ENCODE data around the gene AGRN. TPM values are rescaled to one million over a fixed set of nuclear protein-coding genes. Genes with fewer than 3 reads are reported as not detected.

Gene AGRN
- total and polyA plus RNA-seq, 4 donors: 1.8 to 22.4 (median 16.9) TPM

DNA sequence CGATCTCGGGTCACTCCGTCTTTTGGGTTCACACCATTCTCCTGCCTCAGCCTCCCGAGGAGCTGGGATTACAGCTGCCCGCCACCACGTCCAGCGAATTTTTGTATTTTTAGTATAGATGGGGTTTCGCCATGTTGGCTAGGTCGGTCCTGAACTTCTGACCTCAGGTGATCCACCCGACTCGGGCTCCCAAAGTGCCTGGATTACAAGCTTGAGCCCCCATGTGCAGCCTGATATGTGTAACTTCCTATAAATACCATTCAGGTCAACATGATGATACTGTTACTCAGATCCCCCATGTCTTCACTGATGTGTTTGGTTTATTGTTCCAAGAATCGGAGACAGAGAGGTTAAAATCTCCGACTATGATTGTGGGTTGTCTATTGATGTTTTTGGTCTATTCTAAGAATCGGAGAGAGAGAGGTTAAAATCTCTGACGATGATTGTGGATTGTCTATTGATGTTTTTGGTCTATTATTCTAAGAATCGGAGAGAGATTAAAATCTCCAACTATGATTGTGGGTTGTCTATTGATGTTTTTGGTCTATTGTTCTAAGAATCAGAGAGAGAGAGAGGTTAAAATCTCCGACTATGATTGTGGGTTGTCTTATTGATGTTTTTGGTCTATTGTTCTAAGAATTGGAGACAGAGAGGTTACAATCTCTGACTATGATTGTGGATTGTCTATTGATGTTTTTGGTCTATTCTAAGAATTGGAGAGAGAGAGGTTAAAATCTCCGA is 78.9 kb downstream of the AGRN start (continued):
- TF ChIP-seq, protein P1, sequence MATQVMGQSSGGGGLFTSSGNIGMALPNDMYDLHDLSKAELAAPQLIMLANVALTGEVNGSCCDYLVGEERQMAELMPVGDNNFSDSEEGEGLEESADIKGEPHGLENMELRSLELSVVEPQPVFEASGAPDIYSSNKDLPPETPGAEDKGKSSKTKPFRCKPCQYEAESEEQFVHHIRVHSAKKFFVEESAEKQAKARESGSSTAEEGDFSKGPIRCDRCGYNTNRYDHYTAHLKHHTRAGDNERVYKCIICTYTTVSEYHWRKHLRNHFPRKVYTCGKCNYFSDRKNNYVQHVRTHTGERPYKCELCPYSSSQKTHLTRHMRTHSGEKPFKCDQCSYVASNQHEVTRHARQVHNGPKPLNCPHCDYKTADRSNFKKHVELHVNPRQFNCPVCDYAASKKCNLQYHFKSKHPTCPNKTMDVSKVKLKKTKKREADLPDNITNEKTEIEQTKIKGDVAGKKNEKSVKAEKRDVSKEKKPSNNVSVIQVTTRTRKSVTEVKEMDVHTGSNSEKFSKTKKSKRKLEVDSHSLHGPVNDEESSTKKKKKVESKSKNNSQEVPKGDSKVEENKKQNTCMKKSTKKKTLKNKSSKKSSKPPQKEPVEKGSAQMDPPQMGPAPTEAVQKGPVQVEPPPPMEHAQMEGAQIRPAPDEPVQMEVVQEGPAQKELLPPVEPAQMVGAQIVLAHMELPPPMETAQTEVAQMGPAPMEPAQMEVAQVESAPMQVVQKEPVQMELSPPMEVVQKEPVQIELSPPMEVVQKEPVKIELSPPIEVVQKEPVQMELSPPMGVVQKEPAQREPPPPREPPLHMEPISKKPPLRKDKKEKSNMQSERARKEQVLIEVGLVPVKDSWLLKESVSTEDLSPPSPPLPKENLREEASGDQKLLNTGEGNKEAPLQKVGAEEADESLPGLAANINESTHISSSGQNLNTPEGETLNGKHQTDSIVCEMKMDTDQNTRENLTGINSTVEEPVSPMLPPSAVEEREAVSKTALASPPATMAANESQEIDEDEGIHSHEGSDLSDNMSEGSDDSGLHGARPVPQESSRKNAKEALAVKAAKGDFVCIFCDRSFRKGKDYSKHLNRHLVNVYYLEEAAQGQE (IDR thresholded peaks at IDR 0.05): no peak
- TF ChIP-seq RAD21 (IDR thresholded peaks at IDR 0.05) (no peak), NR2F2 (IDR thresholded peaks at IDR 0.05) (no peak), FOXA1 (IDR thresholded peaks at IDR 0.05) (no peak)

GRCh38 chr1:1099506-1100183 is 79.7 kb downstream of the AGRN start:
- Histone ChIP-seq H3K4me1 (ENCODE audit: control insufficient read depth in 4 of 4, insufficient read depth in 4 of 4, low read length in 3 of 4) (no peaks in the 10 kb centered on the region), H3K9me3 (ENCODE audit: control insufficient read depth in 4 of 4, low read length in 3 of 4) (no peaks in the 10 kb centered on the region), H3K4me3 (ENCODE audit: low read depth in 1 of 3, low read length in 3 of 3) (no peak overlapping the region), H3K27me3 (ENCODE audit: control insufficient read depth in 4 of 4, insufficient read depth in 4 of 4, low read length in 3 of 4) (no peaks in the 10 kb centered on the region), H3K9ac (ENCODE audit: low read depth in 1 of 2, low read length in 2 of 2) (no peak overlapping the region), H3K27ac (ENCODE audit: low read depth in 1 of 2, low read length in 2 of 2) (no peak overlapping the region), H3K36me3 (ENCODE audit: control insufficient read depth in 4 of 4, insufficient read depth in 3 of 4, low read depth in 1 of 4, low read length in 3 of 4) (no peaks in the 10 kb centered on the region)
- 86% methylated on average over 4 of the region's 4 CpGs for WGBS
- no peak for DNase-seq (ENCODE audit: low spot score)
- no peak for TF ChIP-seq RXRA (IDR thresholded peaks at IDR 0.05)
- TF ChIP-seq, protein P2, sequence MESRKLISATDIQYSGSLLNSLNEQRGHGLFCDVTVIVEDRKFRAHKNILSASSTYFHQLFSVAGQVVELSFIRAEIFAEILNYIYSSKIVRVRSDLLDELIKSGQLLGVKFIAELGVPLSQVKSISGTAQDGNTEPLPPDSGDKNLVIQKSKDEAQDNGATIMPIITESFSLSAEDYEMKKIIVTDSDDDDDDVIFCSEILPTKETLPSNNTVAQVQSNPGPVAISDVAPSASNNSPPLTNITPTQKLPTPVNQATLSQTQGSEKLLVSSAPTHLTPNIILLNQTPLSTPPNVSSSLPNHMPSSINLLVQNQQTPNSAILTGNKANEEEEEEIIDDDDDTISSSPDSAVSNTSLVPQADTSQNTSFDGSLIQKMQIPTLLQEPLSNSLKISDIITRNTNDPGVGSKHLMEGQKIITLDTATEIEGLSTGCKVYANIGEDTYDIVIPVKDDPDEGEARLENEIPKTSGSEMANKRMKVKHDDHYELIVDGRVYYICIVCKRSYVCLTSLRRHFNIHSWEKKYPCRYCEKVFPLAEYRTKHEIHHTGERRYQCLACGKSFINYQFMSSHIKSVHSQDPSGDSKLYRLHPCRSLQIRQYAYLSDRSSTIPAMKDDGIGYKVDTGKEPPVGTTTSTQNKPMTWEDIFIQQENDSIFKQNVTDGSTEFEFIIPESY (IDR thresholded peaks at IDR 0.05): no peak
- TF ChIP-seq YY1 (IDR thresholded peaks at IDR 0.05): no peak
- TF ChIP-seq JUND (IDR thresholded peaks at IDR 0.05): no peak
- no peak for TF ChIP-seq ATF3 (IDR thresholded peaks at IDR 0.05)
- no peak for TF ChIP-seq HNF4A (conservative IDR thresholded peaks at IDR 0.05)
- TF ChIP-seq SP1 (IDR thresholded peaks at IDR 0.05): no peak
- TF ChIP-seq TAF1 (conservative IDR thresholded peaks at IDR 0.05): no peak
- no peak for TF ChIP-seq FOXA2 (IDR thresholded peaks at IDR 0.05)

DNA sequence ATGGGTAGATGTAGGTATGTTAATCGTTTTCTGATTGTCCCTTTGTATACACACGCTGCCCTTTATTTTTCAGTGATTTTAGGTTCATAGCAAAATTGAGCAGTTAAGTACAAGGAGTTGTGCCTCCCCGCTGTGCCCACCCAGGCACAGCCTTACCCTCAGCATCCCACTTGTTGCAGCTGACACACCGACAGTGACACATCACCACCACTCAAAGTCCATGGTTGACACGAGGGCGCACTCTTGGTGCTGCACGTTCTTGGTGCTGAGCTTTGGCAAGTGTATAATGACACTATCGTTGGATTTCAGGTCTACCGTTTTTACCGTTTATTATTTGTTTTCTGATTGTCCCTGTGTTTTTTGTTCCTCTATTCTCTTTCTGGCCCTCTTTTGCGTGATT is 80.4 kb downstream of the AGRN start:
- H3K36me3 ChIP-seq (ENCODE audit: control insufficient read depth in 4 of 4, insufficient read depth in 3 of 4, low read depth in 1 of 4, low read length in 3 of 4): no peaks in the 10 kb centered on the region
- H3K4me3 ChIP-seq (ENCODE audit: low read depth in 1 of 3, low read length in 3 of 3): no peak overlapping the region
- WGBS: 93% methylated on average over 11 of the region's 11 CpGs
- H3K4me1 ChIP-seq (ENCODE audit: control insufficient read depth in 4 of 4, insufficient read depth in 4 of 4, low read length in 3 of 4): no peaks in the 10 kb centered on the region
- TF ChIP-seq, protein P3, sequence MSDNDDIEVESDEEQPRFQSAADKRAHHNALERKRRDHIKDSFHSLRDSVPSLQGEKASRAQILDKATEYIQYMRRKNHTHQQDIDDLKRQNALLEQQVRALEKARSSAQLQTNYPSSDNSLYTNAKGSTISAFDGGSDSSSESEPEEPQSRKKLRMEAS (IDR thresholded peaks at IDR 0.05): no peak
- no peak for TF ChIP-seq SP1 (IDR thresholded peaks at IDR 0.05)
- TF ChIP-seq CTCF (IDR thresholded peaks at IDR 0.05; ENCODE audit: low read depth, low read length, missing input control): no peak
- TF ChIP-seq, protein P1 (IDR thresholded peaks at IDR 0.05): no peak
- no peak for TF ChIP-seq HNF4G (IDR thresholded peaks at IDR 0.05)
- TF ChIP-seq RAD21 (IDR thresholded peaks at IDR 0.05): no peak
- TF ChIP-seq JUND (IDR thresholded peaks at IDR 0.05): no peak
- TF ChIP-seq HNF4A (conservative IDR thresholded peaks at IDR 0.05): no peak
- no peak for TF ChIP-seq ATF3 (IDR thresholded peaks at IDR 0.05)
- H3K27me3 ChIP-seq (ENCODE audit: control insufficient read depth in 4 of 4, insufficient read depth in 4 of 4, low read length in 3 of 4): no peaks in the 10 kb centered on the region
- H3K27ac ChIP-seq (ENCODE audit: low read depth in 1 of 2, low read length in 2 of 2): no peak overlapping the region
- H3K9ac ChIP-seq (ENCODE audit: low read depth in 1 of 2, low read length in 2 of 2): no peak overlapping the region
- DNase-seq (ENCODE audit: low spot score): no peak
- H3K9me3 ChIP-seq (ENCODE audit: control insufficient read depth in 4 of 4, low read length in 3 of 4): no peaks in the 10 kb centered on the region
